ENCODE results near the gene SETMAR. TPM values are rescaled to one million over a fixed set of nuclear protein-coding genes. Genes with fewer than 3 reads are reported as not detected.

The SETMAR gene
- total RNA-seq, 1 experiment from 2014 or later, result 9.4 TPM

GRCh38 chr3:4271834-4272233, 31.3 kb upstream of the SETMAR start (continued):
- TF ChIP-seq CTCF (IDR thresholded peaks at IDR 0.05 in 2 of 3, conservative IDR thresholded peaks at IDR 0.05 in 1 of 3; ENCODE audit: borderline replicate concordance in 1 of 3, insufficient read depth in 1 of 3, low read depth in 2 of 3, low read length in 2 of 3) (peak; percentile 17 to 62 (median 35); a peak in 4 of 6 replicates), ELF1 (IDR thresholded peaks at IDR 0.05; ENCODE audit: borderline replicate concordance, low read depth) (no peak), CBX3 (IDR thresholded peaks at IDR 0.05; ENCODE audit: low read depth) (no peak)

GRCh38 chr3:4279516-4280105, 23.6 kb upstream of the SETMAR start:
- BruUV-seq (replicated peaks), result no TSS peak
- Histone ChIP-seq H3K36me3 (ENCODE audit: control insufficient read depth in 1 of 2, insufficient read depth in 2 of 2, low read length in 2 of 2) (no peaks in the 10 kb centered on the region), H3K4me3 (replicated peaks in 1 of 2; ENCODE audit: low read depth in 1 of 2, low read length in 2 of 2) (no peak overlapping the region), H3K79me2 (ENCODE audit: insufficient read depth, low read length) (no peaks in the 10 kb centered on the region), H2AFZ (ENCODE audit: low read depth, low read length, poor library complexity, severe bottlenecking) (no peak overlapping the region), H3K9me2 (ENCODE audit: insufficient read depth) (no peaks in the 10 kb centered on the region), H4K20me1 (ENCODE audit: insufficient read depth) (no peaks in the 10 kb centered on the region), H3K9me3 (ENCODE audit: control insufficient read depth in 1 of 2, insufficient read depth in 1 of 2, low read depth in 1 of 2, low read length in 2 of 2) (no peaks in the 10 kb centered on the region), H3K4me1 (ENCODE audit: control insufficient read depth in 1 of 2, insufficient read depth in 2 of 2, low read length in 2 of 2) (no peaks in the 10 kb centered on the region), H3K27ac (ENCODE audit: low read depth, low read length) (no peak overlapping the region), H3K9ac (ENCODE audit: low read length) (no peak overlapping the region), H3K4me2 (ENCODE audit: low read length) (no peak overlapping the region), H3K27me3 (ENCODE audit: insufficient read depth, low read length) (peaks cover 26% of the 10 kb centered on the region)
- ChIA-PET RAD21 (ENCODE audit: low non-redundant PET in 1 of 2, low total read pairs in 2 of 2, uncharacterized antibody in 2 of 2, unreplicated experiment in 2 of 2) (no interaction called here), POLR2A (no interaction called here), CTCF (interaction anchor here (1.1 kb wide), 1 partner anchor 1080 kb away, joined by 3 read pairs; no protein-coding TSS in a partner anchor)
- ATAC-seq (no peak), DNase-seq (ENCODE audit: low read depth, low spot score) (no peak)
- intact Hi-C loops (cut with micrococcal nuclease), result no loop called here
- TF ChIP-seq ZBTB33 (IDR thresholded peaks at IDR 0.05; ENCODE audit: extremely low read depth, insufficient replicate concordance, low read length), result no peak
- no peak for TF ChIP-seq ZFX (IDR thresholded peaks at IDR 0.05)
- no peak for TF ChIP-seq ELF1 (IDR thresholded peaks at IDR 0.05; ENCODE audit: borderline replicate concordance, low read depth)
- no peak for TF ChIP-seq JUND (IDR thresholded peaks at IDR 0.05)
- TF ChIP-seq SRF (IDR thresholded peaks at IDR 0.05; ENCODE audit: low read depth), result no peak
- no peak for TF ChIP-seq REST (IDR thresholded peaks at IDR 0.05; ENCODE audit: low read depth)
- no peak for TF ChIP-seq POLR2A (IDR thresholded peaks at IDR 0.05; ENCODE audit: borderline replicate concordance, extremely low read depth, insufficient read depth, insufficient read length)
- no peak for TF ChIP-seq CBX3 (IDR thresholded peaks at IDR 0.05; ENCODE audit: low read depth)
- no peak for TF ChIP-seq EGR1 (IDR thresholded peaks at IDR 0.05; ENCODE audit: low read depth)
- TF ChIP-seq FOSL1 (IDR thresholded peaks at IDR 0.05; ENCODE audit: low read depth), result no peak
